GM10847 (cell line): ENCODE measurements around the gene LAMA4.

Source experiments
- POLR2A ChIP-seq: IDR thresholded peaks from 2 replicates; pipeline ENCODE4 v1.6.1; 2011; ENCODE audit not compliant: insufficient read length; ENCODE audit errors: extremely low read depth

LAMA4 gene, protein sequence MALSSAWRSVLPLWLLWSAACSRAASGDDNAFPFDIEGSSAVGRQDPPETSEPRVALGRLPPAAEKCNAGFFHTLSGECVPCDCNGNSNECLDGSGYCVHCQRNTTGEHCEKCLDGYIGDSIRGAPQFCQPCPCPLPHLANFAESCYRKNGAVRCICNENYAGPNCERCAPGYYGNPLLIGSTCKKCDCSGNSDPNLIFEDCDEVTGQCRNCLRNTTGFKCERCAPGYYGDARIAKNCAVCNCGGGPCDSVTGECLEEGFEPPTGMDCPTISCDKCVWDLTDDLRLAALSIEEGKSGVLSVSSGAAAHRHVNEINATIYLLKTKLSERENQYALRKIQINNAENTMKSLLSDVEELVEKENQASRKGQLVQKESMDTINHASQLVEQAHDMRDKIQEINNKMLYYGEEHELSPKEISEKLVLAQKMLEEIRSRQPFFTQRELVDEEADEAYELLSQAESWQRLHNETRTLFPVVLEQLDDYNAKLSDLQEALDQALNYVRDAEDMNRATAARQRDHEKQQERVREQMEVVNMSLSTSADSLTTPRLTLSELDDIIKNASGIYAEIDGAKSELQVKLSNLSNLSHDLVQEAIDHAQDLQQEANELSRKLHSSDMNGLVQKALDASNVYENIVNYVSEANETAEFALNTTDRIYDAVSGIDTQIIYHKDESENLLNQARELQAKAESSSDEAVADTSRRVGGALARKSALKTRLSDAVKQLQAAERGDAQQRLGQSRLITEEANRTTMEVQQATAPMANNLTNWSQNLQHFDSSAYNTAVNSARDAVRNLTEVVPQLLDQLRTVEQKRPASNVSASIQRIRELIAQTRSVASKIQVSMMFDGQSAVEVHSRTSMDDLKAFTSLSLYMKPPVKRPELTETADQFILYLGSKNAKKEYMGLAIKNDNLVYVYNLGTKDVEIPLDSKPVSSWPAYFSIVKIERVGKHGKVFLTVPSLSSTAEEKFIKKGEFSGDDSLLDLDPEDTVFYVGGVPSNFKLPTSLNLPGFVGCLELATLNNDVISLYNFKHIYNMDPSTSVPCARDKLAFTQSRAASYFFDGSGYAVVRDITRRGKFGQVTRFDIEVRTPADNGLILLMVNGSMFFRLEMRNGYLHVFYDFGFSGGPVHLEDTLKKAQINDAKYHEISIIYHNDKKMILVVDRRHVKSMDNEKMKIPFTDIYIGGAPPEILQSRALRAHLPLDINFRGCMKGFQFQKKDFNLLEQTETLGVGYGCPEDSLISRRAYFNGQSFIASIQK (N-terminal part only)

DNA sequence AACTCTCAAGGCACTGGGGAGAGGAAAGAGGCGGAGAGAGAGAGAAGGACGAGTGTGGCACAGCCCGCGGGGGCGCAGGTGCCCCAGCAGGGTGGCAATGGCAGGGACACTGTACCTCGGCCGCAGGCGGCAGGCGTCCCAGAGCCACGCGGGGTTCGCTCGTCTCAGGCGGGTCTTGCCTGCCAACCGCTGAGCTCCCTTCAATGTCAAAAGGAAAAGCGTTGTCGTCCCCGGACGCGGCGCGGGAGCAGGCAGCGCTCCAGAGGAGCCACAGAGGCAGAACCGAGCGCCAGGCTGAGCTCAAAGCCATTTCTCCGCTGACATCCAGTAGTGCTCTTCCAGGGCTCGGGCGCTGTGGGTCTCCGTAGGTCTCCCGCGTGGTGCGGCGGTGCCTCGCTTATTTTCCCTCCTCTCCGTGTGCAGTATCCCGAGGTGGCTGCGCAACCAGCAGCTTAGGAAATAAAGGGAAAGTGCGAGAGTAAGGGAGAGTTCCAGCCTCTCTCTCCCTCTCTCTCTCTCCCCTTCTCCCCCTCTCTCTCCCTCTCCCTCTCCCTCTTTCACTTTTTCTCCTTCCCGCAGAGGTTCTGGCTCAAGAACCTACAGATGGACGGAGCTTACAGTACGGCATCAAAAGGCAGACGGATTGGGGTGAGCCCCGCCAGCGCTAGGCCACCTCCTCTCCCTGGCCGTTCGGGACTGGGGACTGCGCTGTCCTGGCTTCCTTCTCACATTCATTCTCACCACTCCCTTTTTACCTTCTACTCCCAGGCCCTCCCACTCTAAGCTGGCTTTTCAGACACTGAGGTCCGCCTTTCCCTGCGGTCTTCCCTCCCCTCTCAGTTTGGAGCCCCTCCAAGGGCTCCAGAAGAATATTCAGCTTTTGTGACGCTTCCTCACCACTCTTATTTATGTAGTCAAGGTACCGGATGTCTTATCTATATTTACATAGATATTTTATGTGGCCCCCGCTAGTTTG lies at the start of gene LAMA4:
TSS of gene LAMA4 (minus strand) at position 727 of the 976 bp plus-strand sequence. CDS start at position 310, 417 bp downstream.
- no peak for TF ChIP-seq POLR2A

DNA sequence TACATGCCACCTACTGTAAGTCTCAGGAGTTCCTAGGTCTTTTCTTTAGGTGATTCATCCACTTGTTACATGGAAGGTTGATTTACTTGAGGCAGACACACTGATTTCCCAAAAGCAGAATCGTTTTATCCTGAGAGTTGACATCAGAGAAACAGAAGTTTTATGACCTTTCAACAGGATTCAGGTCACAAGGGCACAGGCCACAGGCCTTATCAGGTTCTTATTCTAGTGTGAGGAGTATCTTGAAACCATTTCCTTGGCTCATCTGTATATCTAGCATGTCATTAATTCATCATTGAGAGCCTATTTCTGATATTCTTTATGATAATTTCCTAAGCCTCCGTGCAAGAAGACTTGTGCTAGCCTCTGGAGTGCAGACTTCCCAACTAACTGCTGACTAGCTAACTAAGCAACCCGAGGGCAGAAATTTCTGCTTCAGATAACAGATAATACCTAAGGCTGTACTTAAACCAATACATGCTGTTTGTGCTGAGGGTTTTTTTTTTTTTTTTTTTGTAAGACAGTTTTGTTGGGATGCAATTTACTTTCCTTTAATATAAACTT lies 47.9 kb upstream of the LAMA4 start:
- no peak for TF ChIP-seq POLR2A

DNA sequence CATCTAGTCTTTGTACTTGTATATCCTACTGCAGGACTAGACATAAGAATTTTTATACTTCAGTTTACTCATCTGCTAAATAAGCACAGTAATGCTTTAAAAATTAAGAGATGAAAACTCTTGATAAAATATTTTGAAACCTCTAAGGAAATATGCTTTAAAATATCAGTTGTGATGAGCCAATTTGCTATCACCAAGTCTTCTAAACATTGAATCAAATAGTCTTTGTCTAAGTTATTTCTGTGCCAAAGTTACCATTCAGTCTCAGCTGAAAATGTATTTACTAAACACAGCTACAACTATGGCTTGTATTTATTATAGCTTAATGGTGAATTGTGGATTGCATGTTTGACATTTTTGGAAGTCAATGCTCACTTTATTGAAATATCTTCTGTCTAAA lies 46.5 kb upstream of the LAMA4 start:
- no peak for TF ChIP-seq POLR2A

DNA sequence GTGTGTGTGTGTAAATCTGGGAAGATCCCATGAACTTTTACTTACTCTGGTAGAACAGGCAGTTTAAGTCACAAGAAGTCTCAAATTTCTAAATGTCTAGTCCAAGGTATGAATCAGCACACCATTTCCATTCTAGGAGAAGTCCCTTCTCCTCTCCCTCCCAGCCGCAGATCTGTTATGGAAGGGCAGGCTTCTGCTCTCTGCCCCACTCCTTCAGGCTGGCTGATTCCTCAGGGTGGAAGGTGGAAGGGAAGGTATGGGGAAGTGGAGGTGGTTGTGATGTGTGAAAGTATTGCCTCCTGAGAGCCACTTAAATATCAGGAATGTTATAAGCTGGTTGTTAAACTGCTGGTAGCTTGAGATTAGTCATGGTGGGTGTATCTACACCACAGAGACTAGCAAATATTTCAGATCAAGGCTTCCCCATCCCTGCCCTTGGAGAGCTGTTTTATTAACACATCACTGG lies 44.5 kb upstream of the LAMA4 start:
- no peak for TF ChIP-seq POLR2A

DNA sequence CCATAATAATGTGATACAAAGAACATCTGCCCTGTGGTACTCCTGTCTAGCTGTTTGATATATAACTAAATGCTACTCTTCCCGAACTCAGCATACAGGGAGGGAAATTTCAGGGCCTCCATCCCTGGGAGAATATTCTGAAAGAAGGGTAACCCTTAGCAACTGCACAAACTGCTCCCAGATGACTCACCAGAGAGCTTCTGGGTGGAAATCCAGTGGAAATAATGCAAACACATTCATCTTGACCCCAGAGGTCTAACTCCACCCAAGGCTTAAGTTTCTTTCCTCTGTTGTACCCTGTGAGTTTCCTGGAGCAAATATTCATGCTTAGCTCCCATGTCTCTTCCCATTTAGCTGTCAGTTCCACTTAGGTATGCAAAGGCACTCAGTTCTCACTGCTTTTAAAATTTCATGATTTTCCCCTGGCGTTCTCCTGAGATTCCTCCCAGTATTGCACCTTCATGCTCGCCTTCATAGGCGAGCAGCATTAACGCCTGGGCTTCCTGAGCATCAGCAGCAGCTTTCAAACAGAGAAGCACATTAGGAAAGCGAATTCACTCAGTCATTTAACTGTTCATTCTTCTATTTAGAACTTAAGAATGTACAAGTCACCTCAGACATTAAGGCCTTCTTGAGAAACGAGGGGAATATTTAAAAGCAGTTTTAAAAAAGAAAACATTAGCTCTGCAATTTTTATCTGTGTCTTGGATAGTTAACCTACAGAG lies 43.8 kb upstream of the LAMA4 start:
- TF ChIP-seq POLR2A, result no peak

DNA sequence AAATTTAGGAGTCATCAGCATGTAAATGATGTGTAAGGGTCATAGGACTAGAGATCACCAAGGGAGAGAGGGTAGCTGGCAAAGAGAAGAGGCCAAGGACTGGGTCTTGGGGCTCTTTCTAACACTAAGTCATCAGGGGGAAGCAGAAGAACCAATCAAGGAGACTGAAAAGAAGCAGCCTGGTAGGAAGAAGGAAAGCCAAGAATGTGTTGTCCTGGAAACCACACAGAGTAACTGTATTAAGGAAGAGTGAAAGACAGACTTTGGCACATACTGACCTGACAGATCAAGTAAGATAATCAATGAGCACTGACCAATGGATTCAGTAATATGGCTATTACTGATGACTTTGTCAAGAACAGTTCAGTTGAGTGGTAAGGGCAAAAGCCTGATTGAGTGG lies 42.3 kb upstream of the LAMA4 start:
- no peak for TF ChIP-seq POLR2A

DNA sequence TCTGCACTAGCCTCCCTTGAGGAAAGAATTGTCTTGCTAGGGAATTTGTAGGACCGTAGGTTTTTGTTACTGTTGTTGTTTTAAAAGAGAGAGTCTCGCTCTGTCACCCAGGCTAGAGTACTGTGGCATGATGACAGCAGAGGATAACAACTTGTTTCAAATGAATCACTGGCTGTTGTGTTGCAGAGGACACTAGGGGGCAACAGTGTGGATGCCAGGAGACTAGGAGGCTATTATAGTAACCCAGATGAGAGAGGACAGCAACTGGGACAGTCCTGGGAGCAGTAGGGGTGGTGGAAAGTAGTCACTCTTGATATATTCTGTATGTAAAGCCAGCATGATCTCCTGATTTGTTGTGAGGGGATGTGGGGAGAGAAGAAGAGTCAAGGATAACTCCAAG lies 41.8 kb upstream of the LAMA4 start:
- TF ChIP-seq POLR2A, result no peak

DNA sequence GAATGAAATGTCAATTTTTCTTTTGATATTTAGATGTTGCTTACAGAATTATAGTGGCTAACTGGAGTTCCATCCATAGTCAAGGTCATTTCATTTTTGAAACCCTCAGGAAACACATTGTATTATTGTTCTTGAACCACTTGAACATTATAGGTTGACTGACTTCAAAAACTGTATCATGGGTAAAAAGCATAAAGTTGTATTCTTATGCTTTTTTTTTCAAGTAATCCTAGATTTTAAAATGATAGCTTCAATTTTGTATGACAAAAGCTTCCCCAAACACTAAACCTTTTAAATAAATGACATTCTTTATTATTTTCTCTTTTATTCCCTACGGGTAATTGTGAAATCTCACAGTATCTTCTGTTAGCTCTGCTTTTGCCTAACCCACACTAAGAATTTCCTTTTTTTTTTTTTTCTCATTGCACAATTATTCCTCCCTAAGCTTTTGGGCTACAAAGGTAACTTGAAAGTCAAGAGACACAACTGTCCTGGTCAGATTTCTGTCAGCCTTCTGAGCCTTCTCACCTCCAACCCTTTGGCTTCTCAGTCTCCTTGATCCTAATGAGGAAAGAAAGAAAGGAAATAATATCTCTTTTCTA lies 36.9 kb upstream of the LAMA4 start:
- TF ChIP-seq POLR2A, result no peak

DNA sequence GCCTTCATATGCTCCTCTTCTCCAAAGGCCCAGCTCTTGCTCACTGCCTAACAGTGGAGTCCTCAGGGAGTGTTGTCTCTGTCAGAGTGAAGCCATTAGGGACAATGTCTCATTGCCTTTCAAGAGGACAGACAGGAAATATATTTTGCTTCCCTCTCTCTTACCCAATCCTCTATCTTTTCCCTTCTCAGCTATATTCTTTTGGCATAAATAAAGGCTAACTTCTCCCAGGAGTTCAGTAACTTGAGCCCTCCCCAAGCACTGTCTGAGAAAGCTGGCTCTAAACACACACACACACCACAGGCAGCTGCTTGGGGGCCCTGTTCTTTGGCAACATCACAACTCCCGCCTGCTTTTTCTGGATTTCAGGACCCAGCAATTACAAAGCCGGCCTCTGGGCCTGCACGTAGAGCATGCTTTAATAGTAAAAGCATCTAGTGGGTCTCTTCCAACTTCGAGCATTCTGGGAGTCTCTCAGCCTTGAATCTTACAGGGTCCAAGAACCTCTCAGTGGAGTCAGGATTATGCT lies 34.7 kb upstream of the LAMA4 start:
- TF ChIP-seq POLR2A, result no peak

DNA sequence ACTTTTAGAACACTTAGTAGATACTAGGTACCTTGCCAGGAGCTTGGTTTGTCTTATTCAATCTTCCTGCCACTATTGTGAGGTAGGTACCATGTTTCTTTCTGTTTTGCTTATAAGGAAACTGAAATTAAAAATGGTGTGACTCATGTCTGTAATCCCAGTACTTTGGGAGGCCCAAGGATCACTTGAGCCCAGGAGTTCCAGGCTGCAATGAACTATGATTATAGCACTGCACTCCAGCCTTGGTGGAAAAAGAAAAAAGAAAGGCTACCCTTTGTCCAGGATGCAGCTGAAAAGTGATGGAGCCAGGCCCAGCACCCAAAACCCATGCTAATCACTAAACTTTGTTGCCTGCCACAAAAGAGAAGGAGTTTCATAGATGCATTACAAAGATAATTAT lies 34.1 kb upstream of the LAMA4 start:
- no peak for TF ChIP-seq POLR2A

DNA sequence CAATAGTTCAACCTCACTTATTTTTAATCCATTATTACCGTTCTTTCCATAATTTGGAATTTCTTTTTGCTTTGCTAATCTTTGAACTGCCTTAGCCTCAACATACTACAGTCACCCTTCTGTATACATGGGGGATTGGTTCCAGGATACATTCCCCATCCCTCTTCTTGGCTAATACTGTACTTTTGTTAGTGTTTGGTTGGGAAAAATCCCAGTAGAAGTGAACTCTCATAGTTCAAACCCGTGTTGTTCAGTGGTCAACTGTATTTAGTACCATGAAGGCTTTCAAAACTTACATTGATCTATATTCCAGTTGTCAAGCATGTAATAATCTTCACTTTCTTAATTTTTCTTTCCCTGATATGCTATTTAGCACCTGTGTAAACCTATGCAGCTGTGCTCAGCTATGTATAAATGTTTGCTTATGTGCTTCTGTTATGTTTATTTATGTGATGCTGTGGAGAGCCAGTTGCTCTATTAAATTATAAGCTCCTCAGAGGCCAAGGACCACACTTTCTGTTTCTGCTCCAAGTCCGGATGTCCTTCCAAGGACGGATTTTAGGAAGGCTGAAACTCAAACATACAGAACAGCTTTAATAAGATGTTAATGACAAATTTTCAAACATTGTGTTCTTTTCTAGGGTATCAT lies 33.3 kb upstream of the LAMA4 start:
- no peak for TF ChIP-seq POLR2A

DNA sequence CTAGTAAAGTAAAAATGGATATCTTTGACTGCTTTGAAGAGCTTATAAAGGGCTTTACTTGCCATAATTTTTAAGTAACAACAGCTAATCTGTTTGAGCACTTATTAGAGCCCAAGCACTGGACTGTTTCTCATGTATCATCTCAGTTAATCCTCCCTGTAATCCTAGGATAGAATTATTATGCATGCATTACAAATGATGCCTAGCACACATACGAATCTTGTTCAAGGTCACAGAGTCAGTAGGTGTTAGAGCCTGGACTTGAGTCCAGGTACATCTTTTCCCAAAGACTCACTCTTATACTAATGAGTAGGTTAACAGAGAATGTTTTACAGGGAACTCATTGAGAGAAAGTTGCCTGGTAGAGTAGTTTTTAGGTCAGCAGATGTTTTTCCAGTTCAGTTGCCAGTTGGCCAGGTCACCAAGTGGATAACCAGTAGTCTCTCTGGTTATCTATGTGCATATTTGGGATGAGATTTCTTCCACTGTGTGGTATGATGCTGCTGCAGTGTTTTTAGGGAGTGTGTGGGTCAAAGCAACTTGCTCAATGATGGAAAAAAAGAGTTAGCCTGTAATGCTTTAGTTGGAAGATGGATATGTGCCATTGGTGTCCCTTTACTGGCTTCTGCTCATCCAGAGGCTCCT lies 32.3 kb upstream of the LAMA4 start:
- no peak for TF ChIP-seq POLR2A
